NCI-H187 treated with DMSO at 0.1 percent for 48 hours (cell line): ENCODE data around the gene APBB2.

Source experiments
- DNase-seq: peaks from one replicate; lab custom pipeline; 2025; lab: John Stamatoyannopoulos, UW

APBB2 gene

GRCh38 chr4:41102414-41103092 is 111.8 kb downstream of the APBB2 start:
- DNase-seq: peak; percentile 81

- DNase-seq: no peak
Observed at GRCh38 chr4:41098093-41099048, 116.0 kb downstream of the APBB2 start.

GRCh38 chr4:41095973-41096372 is 118.4 kb downstream of the APBB2 start:
- no peak for DNase-seq

- no peak for DNase-seq
Observed at GRCh38 chr4:41095192-41095872, 119.0 kb downstream of the APBB2 start.

DNA sequence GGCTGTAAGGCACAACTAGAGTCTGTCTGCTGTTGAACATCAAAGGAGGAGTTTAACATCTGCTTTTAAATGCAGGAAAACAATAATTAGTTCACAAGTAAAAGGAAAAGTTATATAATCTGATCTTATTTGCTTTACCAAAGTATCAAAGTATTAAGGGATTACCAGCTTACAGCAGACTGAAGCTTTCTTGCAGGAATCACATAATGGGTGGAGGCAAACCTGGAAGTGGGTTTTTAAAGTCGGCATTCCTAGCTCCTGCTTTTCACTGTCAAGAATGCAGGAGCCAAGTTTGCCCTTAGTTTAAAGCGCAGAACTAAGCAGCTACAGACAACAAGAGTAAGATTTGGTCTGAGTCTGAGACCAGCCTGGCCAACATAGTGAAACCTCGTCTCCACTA is 122.2 kb downstream of the APBB2 start:
- DNase-seq: no peak

DNA sequence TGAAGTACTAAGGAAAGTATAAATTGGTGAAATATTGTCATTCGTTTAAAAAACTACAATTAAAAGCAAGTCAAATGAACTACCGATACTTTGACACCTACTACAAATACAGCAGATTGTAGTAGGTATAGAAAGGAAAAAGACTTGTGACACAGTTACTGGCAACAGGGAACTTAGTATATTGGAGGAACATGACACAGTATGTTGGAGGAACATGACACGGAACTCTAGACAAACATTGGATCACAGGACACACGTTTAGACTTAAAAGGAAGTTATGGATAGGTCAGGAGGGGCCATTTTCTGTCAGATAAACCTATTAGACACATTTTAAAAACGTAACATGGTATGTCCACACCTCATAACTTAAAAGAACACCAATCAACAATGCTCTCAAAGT is 132.5 kb downstream of the APBB2 start:
- no peak for DNase-seq

DNA sequence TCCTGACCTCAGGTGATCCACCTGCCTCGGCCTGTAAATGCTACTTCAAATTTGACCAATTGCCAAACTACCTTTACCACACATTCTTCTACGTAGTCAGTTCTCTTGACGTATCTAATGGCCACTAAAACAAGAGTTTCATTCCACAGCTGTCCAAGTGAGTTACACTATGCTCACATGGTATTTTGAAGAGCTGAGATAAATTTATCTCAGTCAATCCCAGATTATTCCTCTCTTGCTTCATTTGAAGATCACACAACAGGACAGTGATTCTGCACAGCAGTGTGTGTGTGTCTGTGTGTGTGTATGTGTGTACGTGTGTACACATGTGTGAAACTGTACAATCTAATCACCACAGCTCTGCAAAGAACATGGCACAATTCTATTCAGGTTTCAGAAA is 133.4 kb downstream of the APBB2 start:
- no peak for DNase-seq

DNA sequence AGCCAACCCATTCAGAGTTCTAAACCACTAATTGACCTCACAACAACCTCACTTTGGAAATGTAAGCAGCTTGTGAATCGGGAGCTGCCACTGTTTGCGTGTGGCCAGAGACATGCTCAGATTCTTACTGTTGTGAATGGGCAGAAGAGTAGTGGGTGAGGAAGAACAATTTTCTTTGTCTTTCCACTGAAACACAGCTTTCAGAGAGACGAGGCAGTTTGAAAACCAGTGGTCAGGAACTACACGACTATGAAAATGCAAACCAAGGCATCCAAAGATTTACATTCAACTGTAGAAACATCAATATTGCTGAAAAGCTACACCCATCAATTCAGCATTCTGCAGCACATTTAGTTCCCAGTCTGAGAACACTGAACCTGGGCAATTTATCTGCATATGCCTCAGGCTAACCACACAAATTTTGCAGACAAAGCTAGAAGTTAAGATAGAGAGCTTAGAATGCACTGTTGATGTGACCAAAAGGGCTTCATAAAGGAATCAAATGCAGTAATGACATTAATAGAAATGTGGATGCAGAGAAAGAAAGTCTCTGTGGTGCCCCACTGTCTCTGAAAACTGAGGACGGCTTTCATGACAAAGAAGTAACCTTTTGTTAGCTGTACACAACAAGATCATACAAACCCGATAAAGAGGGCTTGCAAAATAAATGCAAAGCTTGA is 134.3 kb downstream of the APBB2 start:
- DNase-seq: no peak

DNA sequence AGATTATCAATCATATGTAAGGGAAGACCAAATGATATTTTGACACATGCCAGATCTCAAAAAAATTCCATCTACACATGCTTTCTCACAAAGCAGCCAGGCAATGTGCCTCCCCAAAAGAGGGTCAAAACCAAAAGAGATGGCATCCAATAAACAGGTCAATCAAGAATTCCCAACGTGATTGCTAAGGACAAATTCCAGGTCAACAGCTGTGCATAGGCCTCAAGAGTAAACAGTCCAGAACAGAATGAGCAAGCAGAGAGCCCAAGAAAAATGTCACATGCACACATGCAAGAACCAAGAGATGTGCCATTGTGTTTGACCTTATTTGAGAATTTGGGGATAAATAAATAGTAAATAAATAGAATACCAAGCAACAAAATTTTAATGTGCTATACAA is 136.7 kb downstream of the APBB2 start:
- no peak for DNase-seq

- no peak for DNase-seq
Observed at GRCh38 chr4:41076481-41076880, 137.9 kb downstream of the APBB2 start.

GRCh38 chr4:41074215-41074614 is 140.1 kb downstream of the APBB2 start:
- no peak for DNase-seq

DNA sequence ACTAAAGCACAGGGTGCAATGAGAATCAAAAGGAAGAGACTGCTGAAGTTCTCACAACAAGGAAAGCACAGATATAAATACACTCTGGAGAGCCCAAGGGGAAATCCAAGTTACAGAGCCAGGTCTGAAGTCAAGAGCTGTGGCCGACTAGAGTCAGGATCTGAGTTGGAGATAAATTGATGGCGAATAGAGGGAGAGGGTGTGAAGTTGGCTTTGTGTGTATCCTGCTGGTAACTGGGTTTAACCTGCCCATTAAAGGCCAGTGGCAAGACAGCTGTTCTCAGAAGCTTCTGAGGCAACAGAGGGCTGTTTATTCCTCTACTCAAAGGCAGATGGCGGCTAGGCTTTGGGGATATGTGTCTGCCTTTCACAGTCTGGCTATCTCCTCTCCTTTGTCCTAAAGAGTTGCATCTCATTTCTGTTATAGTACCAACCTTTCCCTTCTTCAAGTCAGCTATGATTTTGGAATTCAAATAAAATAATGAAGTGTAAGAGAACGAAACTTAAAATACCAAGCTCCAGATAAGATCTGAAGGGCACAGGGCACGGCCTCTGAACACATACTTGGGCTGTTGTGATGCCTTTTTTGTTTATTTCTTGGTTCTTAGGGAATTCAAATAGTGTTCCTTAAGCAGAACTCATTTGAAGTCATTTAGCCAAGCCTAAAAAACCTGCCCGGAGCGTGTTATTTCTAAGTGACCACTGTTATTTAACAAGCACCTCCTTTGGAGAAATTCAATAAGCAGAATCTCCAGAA is 142.1 kb downstream of the APBB2 start:
- DNase-seq: no peak

DNA sequence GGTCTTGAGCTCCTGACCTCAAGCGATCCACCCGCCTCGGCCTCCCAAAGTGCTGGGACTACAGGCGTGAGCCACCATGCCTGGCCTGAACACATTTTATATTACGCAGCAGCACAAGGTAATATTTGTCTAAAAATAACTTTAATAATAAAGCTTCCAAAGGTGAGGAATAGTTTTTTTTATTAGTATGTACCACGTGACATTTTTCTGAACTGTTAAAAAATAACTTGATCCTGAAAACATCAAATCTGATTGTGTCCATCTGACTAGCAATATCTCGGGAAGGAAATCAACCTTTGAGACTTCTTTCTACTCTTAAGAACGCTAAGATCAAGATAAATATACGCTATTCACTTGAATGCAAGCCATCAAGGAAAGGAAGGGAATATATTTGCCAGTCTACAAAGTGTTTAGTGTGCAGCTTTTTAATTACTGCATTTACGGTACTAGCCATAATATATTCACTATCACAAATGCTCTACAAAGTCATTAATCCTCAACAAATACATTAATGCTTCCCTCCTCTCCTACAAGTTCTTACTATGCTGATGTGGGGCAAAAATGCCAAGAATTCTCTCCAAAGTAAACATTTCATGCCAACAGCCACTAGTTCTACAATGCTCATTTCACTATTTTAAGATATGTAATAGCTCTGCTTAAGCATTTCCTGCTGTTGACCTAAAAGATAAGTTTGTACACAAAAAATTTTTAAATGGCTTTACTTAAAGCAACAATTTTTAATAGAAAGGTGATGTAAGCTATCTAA is 143.6 kb downstream of the APBB2 start:
- no peak for DNase-seq

DNA sequence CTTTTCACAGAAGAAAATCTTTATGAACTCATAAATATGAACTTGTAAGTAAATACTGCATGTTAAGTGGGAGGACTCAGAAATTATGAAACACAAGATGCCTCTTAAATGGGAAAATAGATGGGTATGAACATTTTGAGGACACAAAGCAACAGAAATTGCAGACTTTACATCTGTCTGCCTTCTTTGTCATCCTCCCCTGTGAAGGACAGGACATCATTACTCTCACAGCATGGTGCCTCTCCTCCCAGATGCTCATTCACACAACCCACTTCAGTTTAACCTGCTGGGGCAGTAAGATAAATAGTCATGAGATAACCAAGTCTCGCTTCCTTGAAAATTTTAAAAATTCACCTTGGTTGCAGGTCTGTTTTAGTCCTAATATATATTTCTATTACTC is 144.5 kb downstream of the APBB2 start:
- DNase-seq: peak; percentile 90

- DNase-seq: peak; percentile 50
Observed at GRCh38 chr4:41069257-41069656, 145.1 kb downstream of the APBB2 start.

- no peak for DNase-seq
Observed at GRCh38 chr4:41067369-41067768, 147.0 kb downstream of the APBB2 start.

GRCh38 chr4:41066049-41066448 is 148.3 kb downstream of the APBB2 start:
- DNase-seq: no peak

DNA sequence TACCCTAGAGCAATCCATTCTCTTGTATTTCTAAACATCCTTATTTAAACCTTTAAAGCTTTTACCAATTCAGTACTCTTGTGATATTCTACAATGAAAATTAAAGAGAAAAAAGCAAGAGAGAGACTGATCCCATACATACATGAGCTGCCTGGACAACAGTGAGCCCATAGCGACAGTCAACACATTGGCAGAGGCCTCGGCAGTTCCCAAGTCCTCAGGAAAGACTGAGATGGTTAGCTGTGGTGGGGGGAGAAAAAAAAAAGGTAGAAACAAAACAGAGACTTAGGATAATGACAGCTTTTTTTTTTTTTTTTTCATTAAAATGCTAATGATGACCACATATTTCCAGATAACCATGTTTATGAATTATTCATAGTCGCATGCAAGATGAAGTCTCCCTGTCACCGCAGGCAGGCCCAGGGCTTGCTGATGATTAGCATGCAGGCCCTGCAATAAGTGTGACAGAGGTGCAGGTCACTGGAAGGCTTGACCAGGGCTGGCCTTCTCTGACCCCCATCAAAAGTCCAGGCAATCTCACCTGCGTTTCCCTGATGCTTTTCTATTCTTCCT is 148.8 kb downstream of the APBB2 start:
- DNase-seq: no peak

GRCh38 chr4:41064953-41065352 is 149.4 kb downstream of the APBB2 start:
- DNase-seq: no peak

GRCh38 chr4:41061482-41062185 is 152.7 kb downstream of the APBB2 start:
- DNase-seq: no peak
